GM19455 (cell line): ENCODE results near the gene PTP4A2.

Source experiments
- ATAC-seq: cut with Tn5 transposase; IDR thresholded peaks from one replicate; pipeline ENCODE4 v1.9.1; 2021; ENCODE audit not compliant: unreplicated experiment

The PTP4A2 gene

GRCh38 chr1:31866450-31867032 lies 71.6 kb downstream of the PTP4A2 start:
- no peak for ATAC-seq

DNA sequence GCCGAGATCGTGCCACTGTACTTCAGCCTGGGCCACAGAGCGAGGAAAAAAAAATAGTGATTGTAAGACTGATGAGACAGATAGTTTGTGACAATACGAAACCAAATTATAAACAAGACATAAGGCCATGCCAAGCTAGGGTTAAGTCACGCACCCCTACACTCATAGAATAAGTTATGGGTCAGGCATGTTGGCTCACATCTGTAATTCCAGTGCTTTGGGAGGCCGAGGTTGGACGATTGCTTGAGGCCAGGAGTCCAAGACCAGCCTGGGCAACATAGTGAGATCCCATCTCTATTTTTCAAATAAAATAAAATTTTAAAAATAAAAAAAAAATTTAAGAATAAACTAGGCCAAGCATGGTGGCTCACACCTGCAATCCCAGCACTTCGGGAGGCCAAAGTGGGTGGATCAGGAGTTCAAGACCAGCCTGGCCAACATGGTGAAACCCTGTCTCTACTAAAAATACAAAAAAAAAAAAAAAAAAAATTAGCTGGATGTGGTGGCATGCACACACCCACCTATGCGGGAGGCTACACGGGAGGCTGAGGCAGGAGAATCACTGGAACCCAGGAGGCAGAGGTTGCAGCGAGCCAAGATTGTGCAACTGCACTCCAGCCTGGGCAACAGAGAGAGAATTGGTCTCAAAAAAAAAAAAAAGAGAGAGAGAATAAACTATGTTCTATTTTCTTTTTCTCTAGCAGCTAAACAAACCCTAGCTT lies 72.3 kb downstream of the PTP4A2 start:
- ATAC-seq, result no peak

DNA sequence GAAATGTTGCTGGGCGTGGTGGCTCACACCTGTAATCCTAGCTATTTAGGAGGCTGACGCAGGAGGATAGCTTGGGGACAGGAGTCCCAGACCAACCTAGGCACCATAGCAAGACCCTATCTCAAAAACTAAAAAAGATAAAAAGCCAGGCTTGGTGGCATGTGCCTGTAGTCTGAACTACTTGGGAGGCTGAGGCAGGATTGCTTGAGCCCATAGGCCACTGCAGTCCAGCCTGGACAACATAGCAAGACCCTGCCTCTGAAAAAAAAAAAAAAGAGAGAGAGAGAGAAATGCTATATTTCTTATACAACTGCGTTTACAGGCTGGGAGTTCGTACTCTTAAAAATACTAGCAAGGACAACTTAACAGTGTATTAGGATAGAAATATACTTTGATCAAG lies 76.1 kb downstream of the PTP4A2 start:
- no peak for ATAC-seq

- ATAC-seq, result no peak
These were observed 76.8 kb downstream of the PTP4A2 start for GRCh38 chr1:31861346-31861745.

DNA sequence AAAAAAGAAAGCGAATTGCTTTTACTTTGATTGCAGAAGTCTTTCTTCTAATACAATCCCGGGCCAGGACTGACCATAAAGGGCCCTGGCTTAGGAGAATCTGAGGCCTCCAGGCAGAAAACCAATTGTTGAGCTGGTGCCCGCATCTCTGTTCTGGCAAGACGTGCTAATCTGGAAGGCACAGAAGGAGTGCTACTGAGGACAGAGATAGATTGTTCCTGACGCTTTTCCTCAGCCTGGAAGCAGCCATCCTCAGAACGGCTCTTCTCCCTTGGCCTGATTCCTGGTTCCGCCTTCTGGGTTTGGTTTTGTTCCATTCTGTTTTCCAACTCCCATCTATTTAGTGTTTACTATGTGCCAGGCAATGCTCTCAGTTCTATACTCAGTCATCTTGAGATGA lies 77.6 kb downstream of the PTP4A2 start:
- ATAC-seq, result no peak

DNA sequence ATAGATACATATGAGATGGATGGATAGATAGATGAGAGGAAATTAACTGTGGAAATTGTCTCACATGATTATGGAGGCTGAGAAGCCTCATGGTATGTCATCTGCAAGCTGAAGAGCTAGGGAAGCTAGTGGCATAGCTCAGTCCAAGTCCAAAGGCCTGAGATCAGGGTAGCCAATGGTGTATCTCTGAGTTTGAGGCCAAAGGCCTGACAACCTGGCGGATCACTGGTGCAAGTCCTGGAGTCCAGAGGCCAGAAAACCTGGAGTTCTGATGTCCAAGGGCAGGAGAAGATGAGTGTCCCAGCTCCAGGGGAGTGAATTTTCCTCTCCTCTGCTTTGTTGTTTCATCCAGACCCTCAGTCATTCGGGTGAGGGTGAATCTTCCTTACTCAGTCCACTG lies 78.4 kb downstream of the PTP4A2 start:
- no peak for ATAC-seq

- ATAC-seq, result no peak
These were observed 79.1 kb downstream of the PTP4A2 start for GRCh38 chr1:31859044-31859443.

- ATAC-seq, result no peak
These were observed 80.3 kb downstream of the PTP4A2 start for GRCh38 chr1:31857863-31858262.
